ENCODE data around the gene PGLYRP3.

PGLYRP3 gene

DNA sequence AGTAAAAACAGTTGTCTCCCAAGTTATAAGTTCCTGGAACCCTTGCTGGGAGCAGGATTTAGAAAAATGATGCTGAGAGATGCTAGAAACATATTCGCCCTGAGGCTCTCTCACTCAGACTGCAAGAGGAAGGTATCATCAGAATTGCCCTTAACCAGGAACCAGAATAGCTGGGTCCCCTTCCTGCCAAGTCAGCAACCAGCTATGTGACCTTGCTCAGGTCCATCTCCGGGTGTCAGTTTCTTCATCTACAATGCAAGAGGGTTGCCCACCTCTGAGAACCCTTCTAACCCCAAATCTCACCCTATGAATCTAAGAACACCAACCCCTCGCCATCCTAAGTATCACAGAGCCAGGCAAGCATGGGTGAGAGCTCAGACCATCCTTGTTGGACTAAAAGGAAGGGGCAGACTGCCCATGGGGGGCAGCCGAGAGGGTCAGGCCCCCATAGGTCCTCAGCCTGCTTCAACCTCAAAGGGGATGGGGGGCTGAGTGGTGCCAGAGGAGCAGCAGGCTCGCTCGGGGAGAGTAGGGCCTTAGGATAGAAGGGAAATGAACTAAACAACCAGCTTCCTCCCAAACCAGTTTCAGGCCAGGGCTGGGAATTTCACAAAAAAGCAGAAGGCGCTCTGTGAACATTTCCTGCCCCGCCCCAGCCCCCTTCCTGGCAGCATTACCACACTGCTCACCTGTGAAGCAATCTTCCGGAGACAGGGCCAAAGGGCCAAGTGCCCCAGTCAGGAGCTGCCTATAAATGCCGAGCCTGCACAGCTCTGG is 44.5 kb upstream of the PGLYRP3 start:
- no peak for DNase-seq (ENCODE audit: insufficient read length, low spot score)
- TF ChIP-seq POU2F2 (IDR thresholded peaks at IDR 0.05; ENCODE audit: low read depth, low read length) (no peak), PAX5 (IDR thresholded peaks at IDR 0.05; ENCODE audit: insufficient read depth, low read length, severe bottlenecking) (no peak), POLR2AphosphoS5 (IDR thresholded peaks at IDR 0.05; ENCODE audit: low read depth, low read length) (no peak), SPI1 (IDR thresholded peaks at IDR 0.05; ENCODE audit: low read depth, low read length) (no peak), TAF1 (IDR thresholded peaks at IDR 0.05; ENCODE audit: low read depth, low read length) (no peak), POLR2A (IDR thresholded peaks at IDR 0.05; ENCODE audit: low read depth, low read length) (no peak)

DNA sequence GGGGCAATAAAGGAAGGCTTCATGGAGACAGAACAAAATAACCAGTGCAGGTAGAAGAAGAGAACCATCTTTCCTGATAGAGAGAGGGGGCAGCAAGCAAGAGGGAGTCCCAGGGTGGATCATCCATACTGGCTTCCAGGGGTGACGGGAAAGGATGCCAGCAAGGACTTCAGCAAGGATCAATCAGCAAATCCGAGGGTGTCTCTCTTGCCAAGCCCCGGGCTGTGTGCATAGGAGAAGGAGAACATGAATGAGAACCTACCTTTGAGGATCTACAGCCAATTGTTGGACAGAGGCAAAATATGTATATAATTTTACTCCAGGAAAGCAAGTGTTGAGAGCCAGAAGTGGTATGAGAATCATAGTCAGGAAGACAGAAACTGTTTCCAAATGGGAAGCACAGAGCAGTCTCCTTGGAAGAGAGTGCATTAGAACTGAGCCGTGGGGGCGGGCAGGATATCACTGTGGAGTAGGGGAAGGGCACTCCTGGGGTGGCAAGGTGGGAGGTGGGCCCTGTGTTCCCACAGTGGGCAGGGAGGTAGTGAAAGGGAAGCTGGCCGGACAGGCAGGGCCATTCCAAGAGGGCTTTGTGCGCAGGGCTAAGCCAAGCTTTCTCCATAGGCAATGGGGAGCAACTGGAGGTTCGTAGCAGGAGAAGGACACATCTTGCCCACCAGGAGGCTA is 43.8 kb upstream of the PGLYRP3 start:
- no peak for DNase-seq (ENCODE audit: insufficient read length, low spot score)
- no peak for TF ChIP-seq POU2F2 (IDR thresholded peaks at IDR 0.05; ENCODE audit: low read depth, low read length)
- no peak for TF ChIP-seq SPI1 (IDR thresholded peaks at IDR 0.05; ENCODE audit: low read depth, low read length)
- TF ChIP-seq PAX5 (IDR thresholded peaks at IDR 0.05; ENCODE audit: insufficient read depth, low read length, severe bottlenecking), result no peak
- TF ChIP-seq POLR2A (IDR thresholded peaks at IDR 0.05; ENCODE audit: low read depth, low read length), result no peak
- TF ChIP-seq POLR2AphosphoS5 (IDR thresholded peaks at IDR 0.05; ENCODE audit: low read depth, low read length), result no peak
- no peak for TF ChIP-seq TAF1 (IDR thresholded peaks at IDR 0.05; ENCODE audit: low read depth, low read length)
- FAIRE-seq, result no peak

More for the DNA sequence above, 44.5 kb upstream of the PGLYRP3 start:
- FAIRE-seq, result no peak

DNA sequence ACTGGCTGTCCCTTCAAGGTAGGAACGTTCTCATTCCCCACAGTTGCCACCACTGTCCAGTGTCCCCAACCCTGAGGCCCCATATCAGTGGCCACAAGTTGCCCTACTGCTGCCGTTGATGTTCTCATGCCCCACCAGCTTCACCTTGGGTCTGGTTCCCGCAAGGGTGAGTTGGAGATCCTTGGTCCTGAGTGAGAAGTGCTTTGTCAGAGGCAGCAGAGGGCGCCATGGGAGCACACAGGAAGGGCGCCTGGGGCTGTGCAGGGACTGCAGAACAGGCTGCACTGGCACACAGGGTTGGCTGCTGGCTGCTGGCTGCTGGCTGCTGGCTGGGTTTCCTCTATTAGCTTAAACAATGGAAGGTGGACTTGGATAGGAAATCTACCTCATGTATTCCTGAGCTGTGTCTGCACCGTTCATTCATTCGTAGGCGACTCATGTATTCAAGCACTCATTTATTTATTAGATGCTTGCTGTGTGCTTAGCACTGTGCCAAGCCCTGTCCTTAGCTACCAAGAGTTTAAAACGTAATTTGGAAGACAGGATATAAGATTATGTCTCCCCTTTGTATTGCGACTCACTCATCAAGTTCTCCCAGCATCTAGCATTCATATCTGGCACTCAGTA is 42.8 kb upstream of the PGLYRP3 start:
- TF ChIP-seq PAX5 (IDR thresholded peaks at IDR 0.05; ENCODE audit: insufficient read depth, low read length, severe bottlenecking) (no peak), TAF1 (IDR thresholded peaks at IDR 0.05; ENCODE audit: low read depth, low read length) (no peak), POLR2A (IDR thresholded peaks at IDR 0.05; ENCODE audit: low read depth, low read length) (no peak), POLR2AphosphoS5 (IDR thresholded peaks at IDR 0.05; ENCODE audit: low read depth, low read length) (no peak), POU2F2 (IDR thresholded peaks at IDR 0.05; ENCODE audit: low read depth, low read length) (no peak; the same call in 1 of the 2 replicates), SPI1 (IDR thresholded peaks at IDR 0.05; ENCODE audit: low read depth, low read length) (no peak)
- peak; percentile 50 for DNase-seq (ENCODE audit: insufficient read length, low spot score)
- FAIRE-seq, result peak; percentile 92

DNA sequence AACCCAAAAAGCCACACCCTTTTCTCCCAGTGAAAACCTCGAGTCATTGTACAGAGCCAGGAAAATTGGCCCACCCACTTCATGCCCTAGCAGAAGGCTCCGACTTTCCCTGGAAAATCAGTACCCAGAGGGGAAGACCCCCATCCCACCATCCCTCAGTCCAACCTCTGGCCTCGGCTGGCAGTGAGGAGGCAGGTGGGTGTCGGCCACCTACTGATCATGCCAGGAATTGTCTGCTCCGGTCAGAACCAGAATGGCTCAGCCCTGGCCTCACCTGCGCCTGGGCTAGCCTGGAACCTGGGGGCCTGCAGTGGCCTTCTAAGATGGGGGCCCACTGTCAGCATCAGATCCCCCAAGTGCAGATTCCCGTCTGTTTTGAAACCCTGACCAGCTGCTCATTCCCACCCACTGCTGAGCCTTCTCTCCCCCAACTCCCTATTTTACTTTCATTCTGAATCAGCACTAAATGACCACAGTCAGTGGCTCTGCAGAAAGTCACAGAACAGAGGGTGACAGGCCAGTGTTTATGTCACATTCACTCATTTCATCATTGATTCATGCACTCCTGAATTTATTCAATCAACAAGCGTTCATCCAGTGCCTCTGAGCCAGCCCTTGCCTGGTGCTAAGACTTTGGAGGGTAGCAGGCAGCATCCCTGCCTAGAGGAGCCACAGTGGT is 41.9 kb upstream of the PGLYRP3 start:
- TF ChIP-seq POLR2A (IDR thresholded peaks at IDR 0.05; ENCODE audit: low read depth, low read length) (no peak), PAX5 (IDR thresholded peaks at IDR 0.05; ENCODE audit: insufficient read depth, low read length, severe bottlenecking) (no peak), TAF1 (IDR thresholded peaks at IDR 0.05; ENCODE audit: low read depth, low read length) (no peak), SPI1 (IDR thresholded peaks at IDR 0.05; ENCODE audit: low read depth, low read length) (no peak), POU2F2 (IDR thresholded peaks at IDR 0.05; ENCODE audit: low read depth, low read length) (no peak), POLR2AphosphoS5 (IDR thresholded peaks at IDR 0.05; ENCODE audit: low read depth, low read length) (no peak)
- DNase-seq (ENCODE audit: insufficient read length, low spot score) (no peak), FAIRE-seq (no peak)

DNA sequence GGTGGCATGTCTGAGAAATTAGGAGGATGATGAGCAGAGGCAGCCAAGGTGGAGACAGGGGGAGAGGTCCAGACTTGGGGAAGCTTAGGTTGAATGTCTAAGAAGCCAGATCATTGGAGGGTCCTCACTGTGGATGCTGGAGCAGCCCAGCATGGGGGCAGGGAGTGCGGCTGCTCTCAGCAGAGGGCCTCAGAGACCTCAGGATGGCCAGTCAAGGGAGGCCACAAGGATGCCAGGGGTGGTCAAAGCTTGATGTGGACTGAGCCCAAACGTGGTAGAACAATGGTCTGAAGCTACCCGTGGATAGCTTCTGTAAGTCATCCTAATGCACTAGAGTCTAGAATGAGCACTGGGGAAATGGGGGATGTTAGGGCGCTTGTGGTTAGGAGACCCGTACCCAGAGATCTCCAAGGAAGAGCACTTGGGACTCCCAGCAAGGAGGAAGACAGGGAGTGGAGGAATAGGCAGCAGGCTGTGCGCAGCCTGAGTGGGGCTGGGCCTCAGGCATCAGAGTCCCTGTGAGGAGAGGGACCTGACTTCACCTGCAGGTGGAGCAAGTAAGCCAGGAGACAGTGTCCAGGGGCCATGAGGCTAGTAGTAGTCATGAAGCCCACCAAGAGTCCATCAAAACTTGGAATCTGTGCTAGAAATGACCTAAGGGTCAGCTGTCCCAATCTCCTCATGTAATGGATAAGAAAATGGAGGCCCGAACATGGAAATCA is 40.6 kb upstream of the PGLYRP3 start:
- TF ChIP-seq TAF1 (IDR thresholded peaks at IDR 0.05; ENCODE audit: low read depth, low read length) (no peak), SPI1 (IDR thresholded peaks at IDR 0.05; ENCODE audit: low read depth, low read length) (no peak), POU2F2 (IDR thresholded peaks at IDR 0.05; ENCODE audit: low read depth, low read length) (no peak), PAX5 (IDR thresholded peaks at IDR 0.05; ENCODE audit: insufficient read depth, low read length, severe bottlenecking) (no peak), POLR2AphosphoS5 (IDR thresholded peaks at IDR 0.05; ENCODE audit: low read depth, low read length) (no peak), POLR2A (IDR thresholded peaks at IDR 0.05; ENCODE audit: low read depth, low read length) (no peak)
- no peak for DNase-seq (ENCODE audit: insufficient read length, low spot score)
- FAIRE-seq, result no peak

DNA sequence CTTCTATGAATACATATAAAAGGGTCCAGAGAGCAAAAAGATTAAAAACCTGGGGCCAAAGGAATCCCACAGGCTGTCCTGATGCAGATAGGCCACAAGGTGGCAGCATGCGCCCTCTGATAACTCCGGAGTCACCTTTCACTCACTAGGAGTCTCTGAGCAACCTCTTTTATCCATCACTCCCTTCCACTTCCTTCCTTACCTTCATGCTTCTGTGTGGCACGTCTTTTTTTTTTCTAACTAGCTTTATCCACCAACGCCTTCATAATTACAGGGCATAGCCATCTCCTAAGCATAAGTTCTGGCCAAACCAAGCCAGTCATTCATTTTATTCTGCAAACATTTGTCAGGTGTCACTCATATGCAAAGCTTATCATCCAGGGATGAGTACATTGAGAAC is 39.8 kb upstream of the PGLYRP3 start:
- DNase-seq (ENCODE audit: insufficient read length, low spot score), result peak; percentile 49
- FAIRE-seq, result peak; percentile 82
- TF ChIP-seq POLR2A (IDR thresholded peaks at IDR 0.05; ENCODE audit: low read depth, low read length) (no peak), POLR2AphosphoS5 (IDR thresholded peaks at IDR 0.05; ENCODE audit: low read depth, low read length) (no peak), SPI1 (IDR thresholded peaks at IDR 0.05; ENCODE audit: low read depth, low read length) (peak; percentile 27; the same call in 1 of the 2 replicates)

DNA sequence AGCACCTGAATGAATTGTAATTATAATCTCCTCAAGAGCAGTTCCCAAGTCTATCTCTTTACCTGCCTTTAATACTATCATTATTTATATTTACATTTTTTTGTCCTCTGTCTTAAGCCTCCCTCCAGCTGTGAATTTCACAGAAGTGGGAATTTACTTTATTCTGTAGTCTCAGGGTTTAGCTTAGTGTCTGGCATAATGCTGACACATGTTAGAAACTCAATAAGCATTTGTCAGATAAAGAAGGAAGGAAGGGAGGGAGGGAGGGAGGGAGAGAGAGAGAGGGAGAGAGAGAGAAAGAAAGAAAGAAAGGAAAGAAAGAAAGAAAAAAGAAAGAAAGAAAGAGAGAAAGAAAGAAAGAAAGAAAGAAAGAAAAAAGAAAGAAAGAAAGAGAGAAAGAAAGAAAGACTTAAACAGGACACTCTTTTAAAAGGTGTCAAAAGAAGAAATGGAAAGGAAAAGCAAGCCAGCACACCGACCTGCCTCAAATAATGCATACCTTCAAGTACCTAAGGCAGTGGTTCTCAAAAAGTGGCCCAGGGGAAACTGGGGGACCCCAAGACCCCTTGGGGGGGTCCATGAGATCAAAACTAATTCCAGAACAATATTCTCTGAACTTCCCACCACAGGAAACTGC is 37.7 kb upstream of the PGLYRP3 start:
- TF ChIP-seq POLR2A (IDR thresholded peaks at IDR 0.05; ENCODE audit: low read depth, low read length) (no peak), PAX5 (IDR thresholded peaks at IDR 0.05; ENCODE audit: insufficient read depth, low read length, severe bottlenecking) (no peak), POLR2AphosphoS5 (IDR thresholded peaks at IDR 0.05; ENCODE audit: low read depth, low read length) (no peak), POU2F2 (IDR thresholded peaks at IDR 0.05; ENCODE audit: low read depth, low read length) (no peak), SPI1 (IDR thresholded peaks at IDR 0.05; ENCODE audit: low read depth, low read length) (no peak), TAF1 (IDR thresholded peaks at IDR 0.05; ENCODE audit: low read depth, low read length) (no peak)
- DNase-seq (ENCODE audit: insufficient read length, low spot score) (no peak), FAIRE-seq (no peak)

All from GM12891 (cell line).